ENCODE data around the gene MIPOL1. TPM values are rescaled to one million over a fixed set of nuclear protein-coding genes. Genes with fewer than 3 reads are reported as not detected.
A peak's percentile ranks its signal among the peaks of the same experiment; 100 is the strongest.

MIPOL1 gene
- total RNA-seq, 1 experiment from 2014 or later, result 13.1 TPM

DNA sequence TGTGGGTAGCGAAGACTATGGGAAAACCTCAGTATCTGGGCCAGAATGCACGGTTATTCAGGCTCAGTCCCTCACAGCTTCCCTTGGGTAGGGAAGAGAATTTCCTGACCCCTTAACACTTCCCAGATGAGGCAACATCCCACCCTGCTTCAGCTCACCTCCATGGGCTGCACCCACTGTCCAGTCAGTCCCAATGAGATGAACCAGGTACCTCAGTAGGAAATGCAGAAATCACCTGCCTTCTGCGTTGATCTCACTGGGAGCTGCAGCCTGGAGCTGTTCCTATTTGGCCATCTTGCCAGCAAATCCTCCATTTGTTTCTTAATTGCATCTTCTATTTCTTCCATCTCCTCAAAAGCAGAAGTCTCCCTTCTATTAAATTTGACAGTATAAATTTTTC, 292.9 kb downstream of the MIPOL1 start:
- BruUV-seq (replicated peaks), result no TSS peak
- intact Hi-C loops (cut with micrococcal nuclease; ENCODE audit: unreplicated experiment), result no loop called here
- no peak for DNase-seq
- ChIA-PET POLR2A (ENCODE audit: unreplicated experiment) (no interaction called here), CTCF (no interaction called here)
- Histone ChIP-seq H3K4me1 (replicated peaks; ENCODE audit: insufficient read depth) (no peaks in the 10 kb centered on the region), H4K20me1 (ENCODE audit: insufficient read depth) (no peaks in the 10 kb centered on the region), H3K9me3 (ENCODE audit: insufficient read depth, low read depth) (no peaks in the 10 kb centered on the region), H3K27ac (no peak overlapping the region), H3K79me2 (ENCODE audit: low read depth) (no peaks in the 10 kb centered on the region), H3K4me3 (no peak overlapping the region), H2AFZ (no peak overlapping the region), H3F3A (ENCODE audit: insufficient read depth, low read depth) (no peaks in the 10 kb centered on the region), H3K36me3 (ENCODE audit: low read depth) (no peaks in the 10 kb centered on the region), H3K27me3 (ENCODE audit: insufficient read depth, low read depth) (no peaks in the 10 kb centered on the region), H3K4me2 (no peak overlapping the region), H3K9me2 (ENCODE audit: insufficient read depth) (no peaks in the 10 kb centered on the region)
- no peak for TF ChIP-seq EZH2 (IDR thresholded peaks at IDR 0.05; ENCODE audit: low read depth)
- TF ChIP-seq, protein P1, sequence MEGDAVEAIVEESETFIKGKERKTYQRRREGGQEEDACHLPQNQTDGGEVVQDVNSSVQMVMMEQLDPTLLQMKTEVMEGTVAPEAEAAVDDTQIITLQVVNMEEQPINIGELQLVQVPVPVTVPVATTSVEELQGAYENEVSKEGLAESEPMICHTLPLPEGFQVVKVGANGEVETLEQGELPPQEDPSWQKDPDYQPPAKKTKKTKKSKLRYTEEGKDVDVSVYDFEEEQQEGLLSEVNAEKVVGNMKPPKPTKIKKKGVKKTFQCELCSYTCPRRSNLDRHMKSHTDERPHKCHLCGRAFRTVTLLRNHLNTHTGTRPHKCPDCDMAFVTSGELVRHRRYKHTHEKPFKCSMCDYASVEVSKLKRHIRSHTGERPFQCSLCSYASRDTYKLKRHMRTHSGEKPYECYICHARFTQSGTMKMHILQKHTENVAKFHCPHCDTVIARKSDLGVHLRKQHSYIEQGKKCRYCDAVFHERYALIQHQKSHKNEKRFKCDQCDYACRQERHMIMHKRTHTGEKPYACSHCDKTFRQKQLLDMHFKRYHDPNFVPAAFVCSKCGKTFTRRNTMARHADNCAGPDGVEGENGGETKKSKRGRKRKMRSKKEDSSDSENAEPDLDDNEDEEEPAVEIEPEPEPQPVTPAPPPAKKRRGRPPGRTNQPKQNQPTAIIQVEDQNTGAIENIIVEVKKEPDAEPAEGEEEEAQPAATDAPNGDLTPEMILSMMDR (conservative IDR thresholded peaks at IDR 0.05), result no peak

DNA sequence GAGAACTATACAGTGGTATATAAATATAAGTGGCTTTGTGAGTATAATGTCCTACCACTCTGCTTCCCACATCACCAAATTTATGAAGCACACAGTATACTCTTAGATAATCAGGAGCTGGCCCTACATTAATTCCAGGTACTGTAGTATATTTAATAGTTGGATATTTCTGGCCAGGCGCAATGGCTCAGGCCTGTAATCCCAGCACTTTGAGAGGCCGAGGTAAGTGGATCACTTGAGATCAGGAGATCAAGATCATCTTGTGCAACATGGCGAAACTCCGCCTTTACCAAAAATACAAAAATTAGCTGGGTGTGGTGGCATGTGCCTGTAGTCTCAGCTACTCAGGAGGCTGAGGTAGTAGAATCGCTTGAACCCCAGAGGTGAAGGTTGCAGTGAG, 293.3 kb downstream of the MIPOL1 start:
- H3K4me1 ChIP-seq (replicated peaks; ENCODE audit: insufficient read depth), result no peaks in the 10 kb centered on the region
- no peaks in the 10 kb centered on the region for H4K20me1 ChIP-seq (ENCODE audit: insufficient read depth)
- H3K9me3 ChIP-seq (ENCODE audit: insufficient read depth, low read depth), result no peaks in the 10 kb centered on the region
- no TSS peak for BruUV-seq (replicated peaks)
- no peak for TF ChIP-seq EZH2 (IDR thresholded peaks at IDR 0.05; ENCODE audit: low read depth)
- TF ChIP-seq, protein P1 (conservative IDR thresholded peaks at IDR 0.05), result no peak
- DNase-seq, result no peak
- no peaks in the 10 kb centered on the region for H3K9me2 ChIP-seq (ENCODE audit: insufficient read depth)
- H3K79me2 ChIP-seq (ENCODE audit: low read depth), result no peaks in the 10 kb centered on the region
- ChIA-PET POLR2A (ENCODE audit: unreplicated experiment) (no interaction called here), CTCF (no interaction called here)
- H3K4me3 ChIP-seq, result no peak overlapping the region
- H3K36me3 ChIP-seq (ENCODE audit: low read depth), result no peaks in the 10 kb centered on the region
- no peak overlapping the region for H3K27ac ChIP-seq
- no peak overlapping the region for H3K4me2 ChIP-seq
- H3K27me3 ChIP-seq (ENCODE audit: insufficient read depth, low read depth), result no peaks in the 10 kb centered on the region
- no peaks in the 10 kb centered on the region for H3F3A ChIP-seq (ENCODE audit: insufficient read depth, low read depth)
- no peak overlapping the region for H2AFZ ChIP-seq
- intact Hi-C loops (cut with micrococcal nuclease; ENCODE audit: unreplicated experiment), result no loop called here

DNA sequence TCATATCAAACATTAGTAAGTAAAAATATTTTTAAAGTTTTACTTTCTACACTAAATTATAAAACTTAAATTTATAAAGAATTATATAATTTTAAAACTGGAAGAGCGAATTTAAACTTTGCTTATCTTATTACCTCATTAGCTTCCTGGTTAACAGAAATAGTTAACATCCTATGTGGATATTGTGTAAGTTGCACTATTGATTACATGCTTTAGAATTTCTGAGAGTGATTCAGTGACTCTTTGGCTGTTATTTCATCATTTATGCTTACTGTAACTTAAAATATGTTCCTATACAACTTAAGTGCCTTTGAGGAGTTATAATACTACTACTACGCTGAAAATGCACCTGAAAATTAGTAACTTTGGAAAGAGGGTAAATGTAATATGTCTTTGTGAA, 295.9 kb downstream of the MIPOL1 start:
- H2AFZ ChIP-seq, result no peak overlapping the region
- H3F3A ChIP-seq (ENCODE audit: insufficient read depth, low read depth), result no peaks in the 10 kb centered on the region
- TF ChIP-seq, protein P1 (conservative IDR thresholded peaks at IDR 0.05), result no peak
- no peak for TF ChIP-seq EZH2 (IDR thresholded peaks at IDR 0.05; ENCODE audit: low read depth)
- intact Hi-C loops (cut with micrococcal nuclease; ENCODE audit: unreplicated experiment), result no loop called here
- no peaks in the 10 kb centered on the region for H4K20me1 ChIP-seq (ENCODE audit: insufficient read depth)
- DNase-seq, result peak in 1 of 2 experiments; percentile 58
- no peak overlapping the region for H3K4me2 ChIP-seq
- no peaks in the 10 kb centered on the region for H3K79me2 ChIP-seq (ENCODE audit: low read depth)
- H3K27me3 ChIP-seq (ENCODE audit: insufficient read depth, low read depth), result no peaks in the 10 kb centered on the region
- no peak overlapping the region for H3K4me3 ChIP-seq
- CTCF ChIA-PET, result no interaction called here
- no peaks in the 10 kb centered on the region for H3K36me3 ChIP-seq (ENCODE audit: low read depth)
- no peaks in the 10 kb centered on the region for H3K9me2 ChIP-seq (ENCODE audit: insufficient read depth)
- no peaks in the 10 kb centered on the region for H3K9me3 ChIP-seq (ENCODE audit: insufficient read depth, low read depth)
- H3K4me1 ChIP-seq (replicated peaks; ENCODE audit: insufficient read depth), result no peaks in the 10 kb centered on the region
- H3K27ac ChIP-seq, result peak overlapping the region; percentile 60
- BruUV-seq (replicated peaks), result no TSS peak
- POLR2A ChIA-PET (ENCODE audit: unreplicated experiment), result no interaction called here
